GM21723 (cell line): ENCODE data around the gene SMG6.
"Not testable (repeated sequence)": the region's sequence is repeated elsewhere in the genome, so short reads cannot be mapped to it uniquely, and the experiment has no call there.

Source experiments
- ATAC-seq: cut with Tn5 transposase; IDR thresholded peaks from one replicate; pipeline ENCODE4 v1.9.1; 2021; ENCODE audit warnings: mild to moderate bottlenecking, moderate library complexity; ENCODE audit not compliant: unreplicated experiment

The SMG6 gene

DNA sequence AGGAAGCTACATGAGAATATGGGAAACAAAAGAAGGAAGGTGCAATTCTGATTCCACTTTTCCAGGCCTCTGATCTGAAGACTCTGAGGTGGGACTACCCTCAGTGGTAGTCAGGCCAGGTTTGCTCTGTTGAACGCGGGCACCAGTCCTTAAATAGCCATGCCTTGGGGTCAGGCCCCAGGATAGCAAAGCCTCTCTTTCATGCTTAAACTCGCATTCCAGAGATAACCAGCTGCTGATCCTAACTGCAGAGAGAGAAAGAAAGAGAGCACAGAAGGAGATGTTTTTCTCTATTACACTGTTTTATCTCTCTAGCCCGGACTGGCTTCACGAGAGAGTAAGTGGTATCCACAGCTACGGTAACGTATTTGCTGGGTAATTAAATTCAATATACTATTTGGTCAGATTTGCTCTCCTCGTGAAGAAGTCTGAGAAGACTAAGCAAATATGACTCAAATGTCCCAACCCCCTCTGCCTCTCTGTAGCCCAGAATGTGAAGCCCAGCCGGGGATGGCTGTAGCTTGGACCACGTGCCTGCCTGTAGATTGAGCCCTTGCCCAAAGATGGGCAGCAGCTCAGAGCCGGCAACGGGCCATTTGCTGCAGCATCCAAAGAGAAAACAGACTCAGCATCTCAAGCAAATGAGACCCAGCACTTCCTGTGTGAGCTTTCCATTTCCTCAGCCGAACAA, 122.2 kb downstream of the SMG6 start:
- no peak for ATAC-seq

DNA sequence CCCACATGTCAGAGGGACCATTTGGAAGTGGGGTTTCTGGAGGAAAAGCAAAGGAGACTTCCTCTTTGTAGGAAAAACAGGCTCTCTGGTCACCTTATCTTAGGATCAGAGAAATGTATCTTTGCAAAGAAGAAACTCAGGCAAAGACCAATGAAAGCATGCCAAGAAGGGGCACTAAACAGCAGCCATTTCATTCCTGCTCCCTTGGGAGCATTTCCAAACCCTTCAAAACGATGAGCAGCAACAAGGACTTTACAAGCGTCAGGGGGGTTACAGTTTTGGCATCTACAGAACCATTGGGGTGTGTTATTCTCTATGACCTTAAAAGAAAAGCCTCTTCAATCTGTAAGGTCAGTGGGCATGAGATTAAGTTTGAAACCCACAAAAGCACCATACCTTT, 122.8 kb downstream of the SMG6 start:
- no peak for ATAC-seq

- no peak for ATAC-seq
Observed at GRCh38 chr17:2179615-2180295, 123.8 kb downstream of the SMG6 start.

DNA sequence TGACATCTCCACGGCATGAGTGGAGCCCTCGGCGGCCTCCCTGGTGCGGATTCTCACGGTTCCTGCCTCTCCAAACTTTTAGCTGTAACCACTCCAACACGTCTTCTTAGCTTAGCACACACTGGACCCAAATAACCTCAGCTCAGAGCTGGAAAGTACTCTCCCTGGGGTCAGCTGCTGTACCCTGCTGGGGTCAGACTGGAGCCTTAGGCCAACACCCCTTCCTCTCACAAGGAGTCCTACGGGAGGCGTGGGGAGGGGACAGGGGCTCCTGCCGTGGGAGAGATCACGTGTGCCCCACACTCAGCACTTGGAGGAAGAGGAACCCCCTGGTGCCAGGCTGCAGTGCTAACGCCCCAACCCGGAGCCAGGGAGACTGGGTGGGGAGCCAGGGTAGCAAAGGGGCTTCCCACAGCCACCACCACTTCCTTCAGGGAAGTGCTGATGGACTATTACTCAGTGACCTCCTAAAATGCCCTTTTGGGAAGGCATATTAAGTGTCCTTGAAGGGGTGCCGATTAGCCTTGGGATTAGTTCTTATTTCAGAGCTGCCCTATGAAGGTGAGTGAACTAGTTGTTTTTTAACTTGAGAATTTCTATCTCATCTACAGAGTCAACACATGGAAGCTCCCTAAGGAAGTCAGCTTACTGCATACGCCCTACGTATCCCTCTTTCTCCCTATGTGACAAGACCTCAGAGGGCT, 124.6 kb downstream of the SMG6 start:
- ATAC-seq, result no peak

- ATAC-seq, result no peak
Observed at GRCh38 chr17:2177235-2177811, 126.3 kb downstream of the SMG6 start.

DNA sequence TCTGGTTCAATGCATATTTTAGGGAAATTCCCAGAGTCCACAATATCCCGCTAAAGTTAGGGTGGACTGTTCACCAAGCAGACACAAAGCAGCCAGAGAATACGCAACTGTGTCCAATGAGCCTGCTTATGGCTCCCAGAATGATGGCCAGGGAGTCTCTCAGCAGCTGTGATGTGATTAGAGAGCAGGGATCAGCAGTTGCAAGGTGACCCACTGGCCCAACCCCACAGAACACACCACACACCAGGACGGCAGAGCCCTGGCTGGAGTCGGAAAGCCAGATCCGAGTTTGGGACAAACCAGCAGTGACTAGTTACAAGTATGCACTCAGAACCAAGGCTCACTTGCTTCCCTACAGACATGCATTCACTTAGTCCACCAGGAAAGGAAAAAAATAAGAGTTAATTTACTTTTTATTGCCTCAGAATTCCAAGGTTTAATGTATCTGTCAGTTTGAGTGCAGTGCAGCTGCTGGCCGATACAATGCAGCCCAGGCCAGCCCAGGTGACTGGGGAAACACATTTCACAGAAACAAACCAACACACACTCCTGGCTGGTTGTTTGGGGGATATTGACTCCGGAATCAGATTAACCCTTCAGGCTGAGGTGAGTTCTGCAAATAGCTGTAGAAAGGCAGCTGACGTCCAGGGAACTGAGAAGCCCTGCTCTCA, 127.0 kb downstream of the SMG6 start:
- ATAC-seq, result no peak

DNA sequence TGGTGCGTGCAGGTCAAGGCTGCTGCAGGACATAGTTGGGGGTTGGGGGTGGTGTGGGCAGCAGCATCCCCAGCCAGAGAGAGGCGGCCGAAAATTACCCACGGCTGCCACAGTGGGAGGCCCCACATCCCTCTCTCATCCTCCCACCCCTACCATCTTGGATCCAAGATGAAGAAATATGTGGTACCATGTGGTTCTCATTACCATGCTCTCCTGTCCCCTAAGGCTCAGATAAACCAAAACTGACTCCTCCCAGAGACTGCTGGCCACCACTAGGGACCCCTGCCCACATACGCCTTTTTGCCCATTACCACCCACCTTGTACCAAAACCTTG, 128.3 kb downstream of the SMG6 start:
- no peak for ATAC-seq

- no peak for ATAC-seq
Observed at GRCh38 chr17:2174468-2175293, 128.9 kb downstream of the SMG6 start.

DNA sequence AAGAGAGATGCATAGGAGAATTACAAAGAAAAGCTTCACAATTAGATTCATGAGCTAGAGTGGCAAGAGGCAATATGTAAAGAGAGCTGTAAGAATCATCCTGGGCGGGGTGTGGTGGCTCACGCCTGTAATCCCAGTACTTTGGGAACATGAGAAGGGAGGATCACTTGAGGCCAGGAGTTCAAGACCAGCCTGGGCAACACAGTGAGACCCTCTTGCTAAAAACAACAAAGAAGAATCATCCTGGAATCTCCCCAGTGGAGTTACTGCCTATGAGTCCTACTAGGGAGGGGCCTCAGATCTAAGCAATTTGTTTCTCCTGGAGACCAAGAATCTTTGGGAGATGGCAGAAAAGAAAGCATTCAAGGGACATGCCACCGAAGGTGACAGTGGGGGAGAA, 129.6 kb downstream of the SMG6 start:
- ATAC-seq, result no peak

DNA sequence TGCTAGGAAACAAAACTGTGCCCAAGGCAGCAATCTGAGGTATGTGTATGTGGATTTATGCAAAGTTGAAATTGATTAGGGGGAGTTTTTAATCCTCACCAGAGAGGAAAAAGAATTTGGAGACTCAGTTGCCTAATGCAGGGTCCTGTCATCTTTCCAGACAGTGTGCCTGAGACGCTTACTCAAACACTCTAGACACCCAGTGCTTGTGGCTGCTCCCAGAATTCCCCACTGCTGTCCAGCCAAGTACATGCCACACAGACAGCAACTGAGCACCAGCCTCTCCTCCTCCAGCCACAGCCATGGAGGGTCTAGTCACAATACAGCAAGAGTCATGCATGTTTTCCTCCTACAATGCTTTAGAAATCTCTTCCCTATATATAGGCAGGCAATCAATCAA, 130.6 kb downstream of the SMG6 start:
- no peak for ATAC-seq

GRCh38 chr17:2172077-2172851, 131.3 kb downstream of the SMG6 start:
- no peak for ATAC-seq

DNA sequence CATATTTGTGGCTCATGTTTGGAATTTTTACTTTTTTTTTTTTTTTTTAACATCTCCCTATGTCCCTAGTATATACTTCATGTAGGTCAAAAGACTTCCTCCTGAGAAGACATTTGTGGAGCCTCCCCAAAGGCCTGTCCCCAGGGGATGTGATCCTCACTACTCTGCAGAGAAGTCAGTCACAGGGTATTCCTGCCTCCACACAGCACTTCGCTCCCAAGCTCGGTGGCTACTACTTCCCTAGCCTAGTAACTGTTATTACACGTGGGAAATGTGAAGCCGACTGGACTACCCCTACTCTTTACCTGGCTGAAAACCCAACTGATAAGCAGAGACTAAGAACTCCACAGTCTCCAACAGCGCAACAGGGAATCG, 131.9 kb downstream of the SMG6 start:
- ATAC-seq, result no peak

- ATAC-seq, result no peak
Observed at GRCh38 chr17:2170023-2170422, 133.6 kb downstream of the SMG6 start.

DNA sequence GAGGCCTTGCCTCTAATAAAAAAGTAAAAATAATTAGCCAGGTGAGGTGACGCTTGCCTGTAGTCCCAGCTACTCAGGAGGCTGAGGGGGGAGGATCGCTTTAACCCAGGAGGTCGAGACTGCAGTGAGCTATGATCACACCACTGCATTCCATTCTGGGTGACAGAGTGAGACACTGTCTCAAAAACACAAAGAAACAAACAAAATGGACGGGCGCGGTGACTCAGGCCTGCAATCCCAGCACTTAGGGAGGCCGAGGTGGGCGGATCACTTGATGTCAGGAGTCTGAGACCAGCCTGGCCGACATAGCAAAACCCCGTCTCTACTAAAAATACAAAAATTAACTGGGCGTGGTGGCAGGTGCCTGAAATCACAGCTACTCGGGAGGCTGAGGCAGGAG, 137.9 kb downstream of the SMG6 start:
- not testable (repeated sequence) for ATAC-seq

GRCh38 chr17:2158396-2158780, 145.2 kb downstream of the SMG6 start:
- no peak for ATAC-seq

- no peak for ATAC-seq
Observed at GRCh38 chr17:2157675-2158395, 145.8 kb downstream of the SMG6 start.

DNA sequence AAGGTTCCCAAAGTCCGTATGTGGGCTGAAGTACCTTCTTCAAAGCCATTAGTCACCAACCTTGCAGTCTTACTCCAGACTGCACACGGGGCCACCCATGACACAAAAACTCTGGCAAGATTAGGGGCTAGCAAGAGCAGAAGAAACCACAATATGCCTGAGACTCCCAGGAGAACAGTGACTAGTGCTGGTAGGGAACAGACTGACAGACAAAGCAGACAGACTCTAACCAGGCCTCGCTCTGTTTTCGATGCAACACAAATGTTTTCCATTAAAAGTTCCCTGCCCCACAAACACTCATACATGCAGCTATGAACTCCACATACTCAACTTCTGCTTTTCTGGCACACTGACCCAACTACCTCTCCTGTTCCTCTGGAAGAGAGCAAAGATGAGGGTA, 146.5 kb downstream of the SMG6 start:
- ATAC-seq, result no peak

- no peak for ATAC-seq
Observed at GRCh38 chr17:2156666-2157065, 146.9 kb downstream of the SMG6 start.

- ATAC-seq, result no peak
Observed at GRCh38 chr17:2155573-2155972, 148.0 kb downstream of the SMG6 start.
